Stimulated activated CD8-positive, alpha-beta memory T cell treated with anti-CD3 and anti-CD28 coated beads, Interleukin-12 subunit alpha, Interleukin-12 subunit beta, amount 100 ng/mL, for 24 hours (primary cell): ENCODE measurements around the gene ANKRD33B.

Source experiments
- DNase-seq: peaks from one replicate; pipeline ENCODE4 v3.0.0-alpha.2; 2020; ENCODE audit errors: extremely low read depth

Gene ANKRD33B

GRCh38 chr5:10578293-10578665 lies 14.4 kb downstream of the ANKRD33B start:
- no peak for DNase-seq

GRCh38 chr5:10578869-10579268 lies 15.0 kb downstream of the ANKRD33B start:
- no peak for DNase-seq

GRCh38 chr5:10579536-10580521 lies 16.0 kb downstream of the ANKRD33B start:
- DNase-seq = no peak

GRCh38 chr5:10580531-10581423 lies 16.9 kb downstream of the ANKRD33B start:
- no peak for DNase-seq

- no peak for DNase-seq
Observed at GRCh38 chr5:10581424-10581748, 17.5 kb downstream of the ANKRD33B start.

GRCh38 chr5:10581867-10582511 lies 18.1 kb downstream of the ANKRD33B start:
- DNase-seq = no peak

GRCh38 chr5:10582512-10582897 lies 18.6 kb downstream of the ANKRD33B start:
- no peak for DNase-seq

GRCh38 chr5:10583663-10584572 lies 20.0 kb downstream of the ANKRD33B start:
- DNase-seq = no peak

- DNase-seq = no peak
Observed at GRCh38 chr5:10584714-10585517, 21.0 kb downstream of the ANKRD33B start.

GRCh38 chr5:10585518-10585915 lies 21.6 kb downstream of the ANKRD33B start:
- DNase-seq = no peak

GRCh38 chr5:10586008-10586407 lies 22.1 kb downstream of the ANKRD33B start:
- no peak for DNase-seq

GRCh38 chr5:10586555-10586954 lies 22.7 kb downstream of the ANKRD33B start:
- DNase-seq = no peak

GRCh38 chr5:10588109-10588775 lies 24.4 kb downstream of the ANKRD33B start:
- DNase-seq = no peak

GRCh38 chr5:10588779-10589447 lies 25.0 kb downstream of the ANKRD33B start:
- DNase-seq = no peak

- DNase-seq = no peak
Observed at GRCh38 chr5:10590226-10590999, 26.5 kb downstream of the ANKRD33B start.

GRCh38 chr5:10591159-10591558 lies 27.3 kb downstream of the ANKRD33B start:
- DNase-seq = no peak

- no peak for DNase-seq
Observed at GRCh38 chr5:10591966-10592365, 28.1 kb downstream of the ANKRD33B start.

GRCh38 chr5:10592601-10593000 lies 28.7 kb downstream of the ANKRD33B start:
- DNase-seq = no peak
